Vagina (tissue), 2 donors: Measurements from ENCODE around the gene ADAM17. TPM values are rescaled to one million over a fixed set of nuclear protein-coding genes. Genes with fewer than 3 reads are reported as not detected.

Experiments
- DNase-seq, 2 donors: peaks; one replicate each; pipeline ENCODE4 v3.0.0-alpha.2; 2017; ENCODE audit errors: extremely low spot score in 2 of 2
- H3K27ac ChIP-seq: fragments of 200-600 bp; sonication (generic); one replicate; pipeline ENCODE4 v1.5.1; 2019
- H3K27me3 ChIP-seq: fragments of 200-600 bp; sonication (generic); one replicate; pipeline ENCODE4 v1.5.1; 2019
- H3K36me3 ChIP-seq, 2 donors: fragments of 200-600 bp; sonication (generic); one replicate each; pipeline ENCODE4 v1.5.1; 2017 to 2019
- H3K4me1 ChIP-seq: fragments of 200-600 bp; sonication (generic); one replicate; pipeline ENCODE4 v1.5.1; 2019
- H3K4me3 ChIP-seq, 2 donors: fragments of 200-600 bp; sonication (generic); 1 replicate in 1 of 2; 2 replicates in 1 of 2; pipeline ENCODE4 v1.5.1; 2016 to 2019
- H3K9me3 ChIP-seq: fragments of 200-600 bp; sonication (generic); one replicate; pipeline ENCODE4 v1.5.1; 2019
- POLR2A ChIP-seq, 2 donors: fragments of 450-650 bp; IDR thresholded peaks; one replicate each; pipeline ENCODE4 v1.6.1; 2017; ENCODE audit warnings: antibody characterized with exemption in 2 of 2, mild to moderate bottlenecking in 2 of 2, moderate library complexity in 2 of 2
- POLR2AphosphoS5 ChIP-seq, 2 donors: sonication (generic); formaldehyde crosslinking; IDR thresholded peaks; one replicate each; pipeline ENCODE4 v1.9.0; 2017; ENCODE audit warnings: antibody characterized with exemption in 2 of 2, mild to moderate bottlenecking in 2 of 2, low read depth in 1 of 2; ENCODE audit not compliant: insufficient read depth in 1 of 2
- intact Hi-C: fragments of 100-400 bp; cut with DNase I; formaldehyde crosslinking; loops from one replicate; pipeline ENCODE4 v1.15.1; 2023
- total RNA-seq: library from RNA; depleted of rRNA; stranded (reverse); fragments of >200 nt; gene quantifications from one replicate; pipeline ENCODE4 v1.2.3, GENCODE V29; 2016
- TF ChIP-seq, protein P1 (sequence below), 3 experiments: fragments of 450-650 bp in 2 of 3; fragments of 200-600 bp in 1 of 3; sonication (generic) in 1 of 3; IDR thresholded peaks; one replicate each; pipeline ENCODE4 v1.5.1; 2017 to 2019; ENCODE audit warnings: antibody characterized with exemption in 3 of 3, mild to moderate bottlenecking in 2 of 3, moderate library complexity in 2 of 3

The ADAM17 gene
- 33.4 TPM for total RNA-seq

DNA sequence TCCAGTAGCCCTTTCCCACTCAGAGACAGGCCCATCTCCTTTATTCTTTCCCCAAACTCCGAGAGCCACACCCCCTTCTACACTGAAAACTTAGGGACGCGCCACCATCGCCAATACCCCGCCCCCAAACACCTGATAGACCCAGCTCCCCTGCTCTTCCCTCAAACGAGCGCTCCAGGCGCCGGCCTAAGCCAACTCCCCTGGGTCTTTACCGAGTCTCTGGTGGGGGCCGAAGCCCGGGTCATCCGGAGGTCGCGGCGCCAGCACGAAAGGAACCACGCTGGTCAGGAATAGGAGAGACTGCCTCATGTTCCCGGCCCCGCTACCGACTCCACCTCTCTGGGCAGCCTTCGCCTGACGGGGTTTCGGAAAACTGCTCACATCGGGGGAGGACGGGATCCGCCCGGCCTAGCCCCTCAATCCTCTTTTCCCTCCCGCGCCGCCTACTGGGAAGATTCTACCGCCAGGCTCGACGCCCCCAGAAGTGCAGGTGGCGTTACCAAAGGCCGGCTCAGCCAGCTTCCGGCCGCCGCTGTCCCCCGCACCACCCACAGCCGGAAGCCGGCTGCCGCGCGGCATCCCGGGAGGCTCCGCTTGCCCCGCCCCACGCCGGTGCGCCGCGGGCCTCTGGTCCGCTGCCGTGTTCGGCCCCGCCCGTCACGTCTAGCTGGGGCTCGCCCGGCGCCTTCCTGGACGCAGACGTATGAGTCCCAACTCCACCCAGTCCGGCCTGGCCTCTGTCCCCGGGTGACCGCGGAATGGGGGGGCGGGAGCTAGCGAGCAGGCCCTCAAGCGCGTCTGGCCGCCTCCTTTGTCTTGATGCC lies at the start of gene ADAM17:
ADAM17 (minus strand) TSS at position 534 of the 824 bp plus-strand sequence; CDS start at position 309, 225 bp downstream.
- TF ChIP-seq POLR2A (IDR thresholded peaks at IDR 0.05) (peak in 1 of 2 donors; percentile 91), POLR2AphosphoS5 (IDR thresholded peaks at IDR 0.05; ENCODE audit: insufficient read depth in 1 of 2, low read depth in 1 of 2) (peak; percentile 69 to 97)
- TF ChIP-seq, protein P1, sequence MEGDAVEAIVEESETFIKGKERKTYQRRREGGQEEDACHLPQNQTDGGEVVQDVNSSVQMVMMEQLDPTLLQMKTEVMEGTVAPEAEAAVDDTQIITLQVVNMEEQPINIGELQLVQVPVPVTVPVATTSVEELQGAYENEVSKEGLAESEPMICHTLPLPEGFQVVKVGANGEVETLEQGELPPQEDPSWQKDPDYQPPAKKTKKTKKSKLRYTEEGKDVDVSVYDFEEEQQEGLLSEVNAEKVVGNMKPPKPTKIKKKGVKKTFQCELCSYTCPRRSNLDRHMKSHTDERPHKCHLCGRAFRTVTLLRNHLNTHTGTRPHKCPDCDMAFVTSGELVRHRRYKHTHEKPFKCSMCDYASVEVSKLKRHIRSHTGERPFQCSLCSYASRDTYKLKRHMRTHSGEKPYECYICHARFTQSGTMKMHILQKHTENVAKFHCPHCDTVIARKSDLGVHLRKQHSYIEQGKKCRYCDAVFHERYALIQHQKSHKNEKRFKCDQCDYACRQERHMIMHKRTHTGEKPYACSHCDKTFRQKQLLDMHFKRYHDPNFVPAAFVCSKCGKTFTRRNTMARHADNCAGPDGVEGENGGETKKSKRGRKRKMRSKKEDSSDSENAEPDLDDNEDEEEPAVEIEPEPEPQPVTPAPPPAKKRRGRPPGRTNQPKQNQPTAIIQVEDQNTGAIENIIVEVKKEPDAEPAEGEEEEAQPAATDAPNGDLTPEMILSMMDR (IDR thresholded peaks at IDR 0.05) = peak in 1 of 3 experiments; percentile 64
- Histone ChIP-seq H3K9me3 (no peaks in the 10 kb centered on the region), H3K27me3 (no peaks in the 10 kb centered on the region), H3K36me3 (no peaks in the 10 kb centered on the region), H3K4me1 (peaks cover 58% of the 10 kb centered on the region), H3K27ac (peak within 1 kb of the TSS; percentile 99), H3K4me3 (peak within 1 kb of the TSS; percentile 77 to 88)
- intact Hi-C loops = loop anchor here (2.0 kb wide), 1 partner anchor 73 kb away; no protein-coding TSS in a partner anchor
- peak; percentile 97 to 98 for DNase-seq

DNA sequence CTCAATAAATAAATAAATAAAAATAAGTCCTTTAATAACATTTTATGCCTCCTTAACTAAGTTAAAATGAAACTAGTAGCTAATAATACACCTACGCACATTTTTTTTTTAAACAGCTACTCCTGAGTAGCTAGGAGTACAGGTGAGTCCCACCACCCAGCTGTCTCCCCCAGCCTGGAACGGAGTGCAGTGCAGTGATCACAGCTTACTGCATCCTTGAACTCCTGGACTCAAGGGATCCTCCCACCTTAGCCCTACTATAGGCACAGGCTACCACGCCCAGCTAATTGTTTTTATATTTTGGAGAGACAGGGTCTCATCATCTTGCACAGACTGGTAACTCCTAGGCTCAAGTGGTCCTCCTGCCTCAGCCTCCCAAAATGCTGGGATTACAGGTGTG lies 46.8 kb upstream of the ADAM17 start:
- Histone ChIP-seq H3K27me3 (no peaks in the 10 kb centered on the region), H3K27ac (no peak overlapping the region), H3K9me3 (peaks cover 7% of the 10 kb centered on the region), H3K4me1 (peaks cover 15% of the 10 kb centered on the region), H3K36me3 (peaks cover 0 to 32% of the 10 kb centered on the region in 2 donors), H3K4me3 (no peak overlapping the region)
- TF ChIP-seq, protein P1 (IDR thresholded peaks at IDR 0.05) = no peak
- TF ChIP-seq POLR2A (IDR thresholded peaks at IDR 0.05) (no peak), POLR2AphosphoS5 (IDR thresholded peaks at IDR 0.05; ENCODE audit: insufficient read depth in 1 of 2, low read depth in 1 of 2) (no peak)
- intact Hi-C loops = no loop called here
- no peak for DNase-seq

DNA sequence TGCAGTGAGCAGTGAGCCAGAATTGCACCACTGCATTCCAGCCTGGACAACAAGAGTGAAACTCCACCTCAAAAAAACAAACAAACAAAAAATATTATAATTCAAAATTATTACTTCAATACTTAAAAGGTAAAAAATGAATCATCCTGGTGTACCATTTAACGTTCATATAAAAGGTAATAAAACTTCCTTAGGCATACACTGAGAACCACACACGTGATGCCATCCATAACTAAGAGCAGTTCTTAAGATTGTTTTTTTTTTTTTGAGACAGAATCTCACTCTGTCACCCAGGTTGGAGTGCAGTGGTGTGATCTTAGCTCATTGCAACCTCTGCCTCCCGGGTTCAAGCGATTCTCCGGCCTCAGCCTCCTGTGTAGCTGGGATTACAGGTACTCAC lies 45.8 kb upstream of the ADAM17 start:
- Histone ChIP-seq H3K36me3 (peaks cover 0 to 32% of the 10 kb centered on the region in 2 donors), H3K27ac (no peak overlapping the region), H3K9me3 (peaks cover 7% of the 10 kb centered on the region), H3K4me1 (peaks cover 17% of the 10 kb centered on the region), H3K4me3 (no peak overlapping the region), H3K27me3 (no peaks in the 10 kb centered on the region)
- TF ChIP-seq, protein P1 (IDR thresholded peaks at IDR 0.05) = no peak
- no peak for TF ChIP-seq POLR2A (IDR thresholded peaks at IDR 0.05)
- TF ChIP-seq POLR2AphosphoS5 (IDR thresholded peaks at IDR 0.05; ENCODE audit: insufficient read depth in 1 of 2, low read depth in 1 of 2) = no peak
- intact Hi-C loops = no loop called here
- no peak for DNase-seq

DNA sequence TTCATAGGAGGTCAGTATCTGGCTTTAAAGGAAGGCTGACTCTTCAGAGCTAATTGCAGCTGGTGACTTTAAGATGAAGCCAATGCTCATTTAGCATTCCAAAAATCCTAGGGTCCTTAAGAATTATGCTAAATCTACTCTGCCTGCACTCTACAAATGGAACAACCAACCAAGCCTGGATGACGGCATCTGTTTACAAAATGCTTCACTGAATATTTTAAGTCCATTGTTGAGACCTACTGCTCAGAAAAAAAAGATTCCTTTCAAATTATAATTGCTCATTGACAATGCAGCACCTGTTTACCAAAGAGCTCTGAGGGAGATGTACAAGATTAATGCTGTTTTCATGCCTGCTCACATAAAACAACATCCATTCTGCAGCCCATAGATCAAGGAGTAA lies 43.8 kb upstream of the ADAM17 start:
- Histone ChIP-seq H3K36me3 (peaks cover 0 to 32% of the 10 kb centered on the region in 2 donors), H3K4me3 (no peak overlapping the region), H3K27me3 (no peaks in the 10 kb centered on the region), H3K9me3 (peaks cover 7% of the 10 kb centered on the region), H3K27ac (no peak overlapping the region), H3K4me1 (peaks cover 35% of the 10 kb centered on the region)
- DNase-seq = no peak
- intact Hi-C loops = no loop called here
- no peak for TF ChIP-seq POLR2A (IDR thresholded peaks at IDR 0.05)
- TF ChIP-seq, protein P1 (IDR thresholded peaks at IDR 0.05) = no peak
- no peak for TF ChIP-seq POLR2AphosphoS5 (IDR thresholded peaks at IDR 0.05; ENCODE audit: insufficient read depth in 1 of 2, low read depth in 1 of 2)
